Activated CD4-positive, alpha-beta T cell treated with anti-CD3 and anti-CD28 coated beads, Interleukin-2, Interleukin-4, amounts not matched to agents 100 ng/mL and 50 ng/mL, durations not matched to agents 16 hours and 8 hours (primary cell): ENCODE results near the gene KIF22.

Source experiments
- DNase-seq: peaks from one replicate; pipeline ENCODE4 v3.0.0-alpha.2; 2020; ENCODE audit warnings: low spot score

KIF22 gene

DNA sequence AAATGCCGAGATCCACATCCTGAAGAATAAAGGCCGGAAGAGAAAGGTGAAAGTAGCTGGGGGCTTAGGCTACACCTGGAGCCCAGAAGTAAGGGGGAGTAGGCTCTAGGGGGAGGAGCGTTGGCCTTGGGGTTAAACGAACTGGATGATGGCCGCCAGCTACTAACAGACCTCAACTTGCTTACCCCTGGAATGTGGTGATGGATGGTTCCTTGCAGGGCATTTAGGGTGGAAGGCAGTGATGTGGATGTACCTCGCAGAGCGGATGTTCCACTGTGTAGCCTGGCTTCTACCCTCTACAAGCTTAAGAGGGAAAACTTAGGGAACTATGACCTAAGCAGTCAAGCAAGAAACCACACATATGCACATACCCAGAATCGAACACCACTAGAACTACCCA, 13.5 kb downstream of the KIF22 start:
- DNase-seq, result no peak

DNA sequence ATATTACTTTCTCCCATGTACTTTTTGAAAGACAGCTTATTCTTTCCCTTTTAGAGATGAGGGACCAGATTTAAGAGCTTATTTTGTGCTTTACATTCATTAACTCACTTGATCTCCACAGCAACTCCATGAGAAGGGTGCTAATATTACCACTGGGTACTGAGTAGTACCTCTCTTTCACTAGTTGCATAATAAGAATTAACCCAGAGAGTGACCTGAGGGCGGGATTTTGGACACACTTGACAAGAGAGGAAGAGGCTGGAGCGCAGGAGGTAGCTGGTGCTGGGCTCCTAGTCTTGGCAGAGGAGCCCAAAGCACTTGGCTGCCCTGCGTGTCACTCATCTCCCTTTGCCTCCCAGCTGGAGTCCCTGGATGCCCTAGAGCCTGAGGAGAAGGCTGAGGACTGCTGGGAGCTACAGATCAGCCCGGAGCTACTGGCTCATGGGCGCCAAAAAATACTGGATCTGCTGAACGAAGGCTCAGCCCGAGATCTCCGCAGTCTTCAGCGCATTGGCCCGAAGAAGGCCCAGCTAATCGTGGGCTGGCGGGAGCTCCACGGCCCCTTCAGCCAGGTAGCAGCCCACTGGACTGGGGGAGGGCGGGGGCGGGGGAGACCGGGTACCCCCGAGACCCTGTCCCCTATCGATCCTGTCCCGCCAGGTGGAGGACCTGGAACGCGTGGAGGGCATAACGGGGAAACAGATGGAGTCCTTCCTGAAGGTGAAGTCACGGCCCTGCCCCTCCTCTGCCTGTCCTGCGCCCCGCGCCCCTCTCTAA, 14.1 kb downstream of the KIF22 start:
- no peak for DNase-seq

DNA sequence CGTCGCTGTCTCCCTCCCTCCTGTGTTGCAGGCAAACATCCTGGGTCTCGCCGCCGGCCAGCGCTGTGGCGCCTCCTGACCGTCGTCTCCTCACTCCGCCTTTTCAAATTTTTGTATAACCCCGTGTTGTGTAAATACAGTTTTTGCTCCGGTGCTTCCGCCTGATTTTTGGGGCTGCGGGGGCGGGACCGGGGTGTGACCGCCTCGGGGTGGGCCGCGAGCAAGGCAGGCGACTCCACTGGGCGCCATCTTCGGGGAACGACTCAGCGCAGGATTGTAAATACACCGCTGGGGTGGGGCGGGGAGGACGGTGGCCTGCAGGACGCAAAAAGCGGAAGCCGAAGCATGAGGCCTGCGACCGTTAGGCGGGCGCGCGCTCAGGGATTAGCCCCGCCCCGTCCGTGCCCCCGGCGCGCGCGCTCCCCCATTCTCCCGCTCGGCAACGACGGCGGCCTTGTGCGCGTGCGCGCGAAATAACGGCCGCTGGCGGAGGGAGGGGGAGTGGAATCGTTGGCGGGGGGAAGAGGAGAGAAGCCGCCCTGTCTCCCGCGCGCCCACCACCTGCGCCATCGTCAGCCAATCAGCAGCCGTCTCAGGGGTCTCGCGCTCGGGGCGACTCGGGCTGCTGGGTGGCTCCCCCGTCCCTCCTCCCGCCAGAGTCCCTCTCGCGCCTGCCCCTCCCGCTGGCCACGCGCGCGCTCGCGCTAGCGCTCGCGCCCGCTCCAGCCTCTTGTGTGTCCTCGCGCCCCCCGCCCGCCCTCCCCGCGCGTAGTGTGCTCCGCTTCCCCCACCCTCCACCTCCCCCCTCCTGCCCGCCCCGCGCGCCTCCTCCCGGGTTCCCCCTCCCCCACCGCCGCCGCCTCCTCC, 14.9 kb downstream of the KIF22 start:
- DNase-seq, result peak; percentile 97

DNA sequence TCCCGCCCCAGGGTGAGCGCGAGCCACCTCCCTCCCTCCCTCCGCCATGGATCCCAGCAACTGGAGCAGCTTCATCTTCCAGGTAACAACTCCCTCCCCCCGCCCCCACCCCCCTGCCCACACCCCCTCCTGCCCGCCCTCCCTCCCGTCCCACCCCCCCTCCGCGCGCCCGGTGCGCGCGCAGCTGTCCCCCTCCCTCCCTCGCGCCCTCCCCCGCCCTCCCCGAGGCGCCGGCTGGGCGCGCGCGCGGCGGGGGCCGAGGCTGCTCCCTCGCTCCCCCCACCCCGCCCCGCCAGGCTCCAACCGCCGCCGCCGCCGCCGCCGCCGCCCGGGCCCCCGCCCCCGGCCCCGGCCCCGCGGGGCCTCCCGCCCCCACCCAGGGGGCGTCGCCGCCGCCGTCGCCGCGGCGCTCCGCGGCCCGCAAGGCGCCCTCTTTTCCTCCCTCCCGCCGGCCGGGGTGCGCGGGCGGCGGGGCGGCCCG, 15.6 kb downstream of the KIF22 start, which contains the start of gene MAZ:
Gene MAZ (plus strand): TSS at position 431 of the 481 bp plus-strand sequence. CDS start 173 bp downstream, outside the sequence.
- DNase-seq, result no peak

DNA sequence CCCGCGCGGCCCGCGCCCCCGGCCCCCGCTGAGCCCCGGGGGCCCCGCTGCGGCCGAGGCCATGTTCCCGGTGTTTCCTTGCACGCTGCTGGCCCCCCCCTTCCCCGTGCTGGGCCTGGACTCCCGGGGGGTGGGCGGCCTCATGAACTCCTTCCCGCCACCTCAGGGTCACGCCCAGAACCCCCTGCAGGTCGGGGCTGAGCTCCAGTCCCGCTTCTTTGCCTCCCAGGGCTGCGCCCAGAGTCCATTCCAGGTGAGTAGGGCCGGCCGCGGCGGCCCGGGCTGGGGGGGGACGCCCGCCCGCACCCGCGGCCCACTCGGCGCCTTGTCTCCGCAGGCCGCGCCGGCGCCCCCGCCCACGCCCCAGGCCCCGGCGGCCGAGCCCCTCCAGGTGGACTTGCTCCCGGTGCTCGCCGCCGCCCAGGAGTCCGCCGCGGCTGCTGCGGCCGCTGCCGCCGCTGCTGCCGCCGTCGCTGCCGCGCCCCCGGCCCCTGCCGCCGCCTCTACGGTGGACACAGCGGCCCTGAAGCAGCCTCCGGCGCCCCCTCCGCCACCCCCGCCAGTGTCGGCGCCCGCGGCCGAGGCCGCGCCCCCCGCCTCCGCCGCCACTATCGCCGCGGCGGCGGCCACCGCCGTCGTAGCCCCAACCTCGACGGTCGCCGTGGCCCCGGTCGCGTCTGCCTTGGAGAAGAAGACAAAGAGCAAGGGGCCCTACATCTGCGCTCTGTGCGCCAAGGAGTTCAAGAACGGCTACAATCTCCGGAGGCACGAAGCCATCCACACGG, 16.3 kb downstream of the KIF22 start:
- peak; percentile 65 for DNase-seq

DNA sequence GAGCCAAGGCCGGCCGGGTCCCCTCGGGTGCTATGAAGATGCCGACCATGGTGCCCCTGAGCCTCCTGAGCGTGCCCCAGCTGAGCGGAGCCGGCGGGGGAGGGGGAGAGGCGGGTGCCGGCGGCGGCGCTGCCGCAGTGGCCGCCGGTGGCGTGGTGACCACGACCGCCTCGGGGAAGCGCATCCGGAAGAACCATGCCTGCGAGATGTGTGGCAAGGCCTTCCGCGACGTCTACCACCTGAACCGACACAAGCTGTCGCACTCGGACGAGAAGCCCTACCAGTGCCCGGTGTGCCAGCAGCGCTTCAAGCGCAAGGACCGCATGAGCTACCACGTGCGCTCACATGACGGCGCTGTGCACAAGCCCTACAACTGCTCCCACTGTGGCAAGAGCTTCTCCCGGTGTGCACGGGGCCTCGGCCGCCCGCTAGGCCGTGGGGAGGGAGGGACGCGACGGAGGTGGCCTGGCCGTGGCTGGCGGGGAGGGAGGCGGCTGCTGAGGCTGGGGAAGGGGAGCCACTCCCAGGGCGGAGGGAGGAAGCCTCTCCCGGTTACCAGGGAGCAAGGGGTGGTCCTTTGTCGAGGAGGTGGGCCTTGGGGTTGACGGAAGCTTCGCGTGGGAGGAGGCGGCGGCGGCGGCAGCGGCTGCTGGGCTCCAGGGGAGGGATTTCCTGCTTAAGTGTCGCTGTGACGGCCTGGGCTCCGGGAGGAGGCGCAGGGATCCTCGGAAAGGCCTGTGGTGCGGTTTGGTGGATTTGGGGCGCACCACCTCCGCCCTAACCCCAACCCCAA, 17.1 kb downstream of the KIF22 start:
- DNase-seq, result peak; percentile 93

DNA sequence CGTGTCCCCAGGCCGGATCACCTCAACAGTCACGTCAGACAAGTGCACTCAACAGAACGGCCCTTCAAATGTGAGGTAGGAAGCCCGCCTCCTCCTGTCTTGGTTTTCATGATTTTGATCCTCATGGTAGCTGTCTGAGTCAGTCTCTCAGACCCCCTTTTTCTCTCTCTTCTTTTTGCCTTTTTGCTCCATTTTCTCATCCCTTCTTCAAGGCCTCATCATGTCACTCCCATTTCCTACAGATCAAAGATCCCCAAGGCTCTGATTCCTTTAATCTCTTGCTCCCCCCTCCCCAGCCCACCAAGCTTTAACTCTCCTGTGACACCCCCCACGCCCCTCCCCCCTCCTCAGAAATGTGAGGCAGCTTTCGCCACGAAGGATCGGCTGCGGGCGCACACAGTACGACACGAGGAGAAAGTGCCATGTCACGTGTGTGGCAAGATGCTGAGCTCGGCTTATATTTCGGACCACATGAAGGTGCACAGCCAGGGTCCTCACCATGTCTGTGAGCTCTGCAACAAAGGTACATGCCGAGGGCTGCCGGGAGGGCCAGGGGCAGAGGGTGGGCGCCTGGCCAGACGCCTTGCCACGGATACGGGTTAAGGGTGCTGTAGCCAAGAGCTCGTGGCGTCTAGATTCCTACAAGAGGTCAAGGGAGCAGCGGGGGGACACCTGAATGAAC, 17.8 kb downstream of the KIF22 start:
- no peak for DNase-seq

DNA sequence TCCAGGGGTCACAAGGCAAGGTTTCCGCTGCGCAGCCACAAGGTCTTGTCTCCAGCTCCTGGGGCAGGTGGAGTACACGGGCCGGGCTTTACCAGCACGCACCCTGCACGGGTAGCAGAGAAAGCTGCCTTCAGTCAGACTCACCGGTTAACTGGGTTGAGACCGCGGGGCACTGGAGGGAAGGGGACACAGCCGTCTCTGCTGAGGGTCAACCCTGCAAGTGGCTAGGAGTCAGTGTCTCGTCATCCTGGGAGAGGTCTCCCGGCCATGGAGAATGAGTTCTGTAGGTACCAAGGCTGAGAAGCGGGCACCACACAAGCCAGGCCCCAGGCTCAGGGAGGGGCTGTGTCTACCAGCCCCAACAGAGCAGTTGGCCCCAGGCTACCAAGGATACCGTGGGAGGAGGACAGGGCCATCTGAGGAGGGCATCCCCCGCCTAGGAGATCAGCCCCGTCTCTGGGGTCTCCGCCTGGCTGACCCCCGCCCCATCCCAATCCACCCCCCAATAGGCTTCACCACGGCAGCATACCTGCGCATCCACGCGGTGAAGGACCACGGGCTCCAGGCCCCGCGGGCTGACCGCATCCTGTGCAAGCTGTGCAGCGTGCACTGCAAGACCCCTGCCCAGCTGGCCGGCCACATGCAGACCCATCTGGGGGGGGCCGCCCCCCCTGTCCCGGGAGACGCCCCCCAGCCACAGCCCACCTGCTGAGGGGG, 18.6 kb downstream of the KIF22 start:
- DNase-seq, result no peak

DNA sequence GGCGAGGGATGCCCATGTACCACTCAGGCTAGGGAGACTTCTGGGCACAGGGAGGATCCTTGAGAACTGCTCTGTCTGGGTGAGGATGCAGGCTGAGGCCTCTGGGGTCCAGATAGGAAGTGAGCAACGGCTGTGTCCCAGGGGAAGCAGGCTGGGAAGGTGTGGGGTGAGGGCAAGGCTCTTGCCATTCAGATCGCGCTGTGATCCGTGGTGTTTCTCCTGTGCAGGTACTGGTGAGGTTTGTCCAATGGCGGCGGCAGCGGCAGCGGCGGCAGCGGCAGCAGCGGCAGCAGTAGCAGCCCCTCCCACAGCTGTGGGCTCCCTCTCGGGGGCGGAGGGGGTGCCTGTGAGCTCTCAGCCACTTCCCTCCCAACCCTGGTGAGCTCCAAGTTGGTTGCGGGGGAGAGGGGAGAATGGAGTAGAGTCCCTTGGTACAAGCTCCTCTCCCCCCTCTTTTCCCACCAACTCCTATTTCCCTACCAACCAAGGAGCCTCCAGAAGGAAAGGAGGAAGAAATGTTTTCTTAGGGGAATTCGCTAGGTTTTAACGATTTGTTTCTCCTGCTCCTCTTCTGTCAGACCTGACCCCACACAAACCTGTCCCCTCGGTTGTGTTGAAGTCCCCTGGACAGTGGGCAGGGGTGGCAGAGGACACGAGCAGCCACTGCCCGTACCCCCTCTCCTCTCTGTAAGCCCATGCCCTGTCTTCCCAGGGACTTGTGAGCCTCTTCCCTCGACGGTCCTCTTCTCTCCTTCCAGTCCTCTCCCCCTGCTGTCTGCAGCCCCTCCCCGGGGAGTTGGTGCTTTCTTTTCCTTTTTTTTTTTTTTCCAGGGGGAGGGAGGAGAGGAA, 19.5 kb downstream of the KIF22 start:
- no peak for DNase-seq

DNA sequence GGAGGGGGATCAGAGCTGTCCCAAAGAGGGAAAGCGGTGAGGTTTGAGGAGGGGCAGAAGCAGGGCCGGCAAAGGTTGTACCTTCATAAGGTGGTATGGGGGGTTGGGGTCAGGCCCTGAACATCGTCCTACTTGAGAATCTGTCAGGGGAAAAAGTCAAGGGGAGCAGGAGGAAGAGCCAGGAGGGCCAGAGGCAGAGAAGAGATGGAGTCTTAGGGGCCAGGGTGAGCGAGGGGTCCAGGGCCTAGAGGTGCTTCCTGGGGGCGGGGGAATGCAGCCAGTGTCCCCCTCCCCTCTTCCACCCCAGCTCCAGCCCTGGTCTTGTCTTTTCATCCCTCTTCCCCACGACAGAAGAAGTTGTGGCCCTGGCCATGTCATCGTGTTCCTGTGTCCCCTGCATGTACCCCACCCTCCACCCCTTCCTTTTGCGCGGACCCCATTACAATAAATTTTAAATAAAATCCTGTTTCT, 20.2 kb downstream of the KIF22 start:
- DNase-seq, result no peak

DNA sequence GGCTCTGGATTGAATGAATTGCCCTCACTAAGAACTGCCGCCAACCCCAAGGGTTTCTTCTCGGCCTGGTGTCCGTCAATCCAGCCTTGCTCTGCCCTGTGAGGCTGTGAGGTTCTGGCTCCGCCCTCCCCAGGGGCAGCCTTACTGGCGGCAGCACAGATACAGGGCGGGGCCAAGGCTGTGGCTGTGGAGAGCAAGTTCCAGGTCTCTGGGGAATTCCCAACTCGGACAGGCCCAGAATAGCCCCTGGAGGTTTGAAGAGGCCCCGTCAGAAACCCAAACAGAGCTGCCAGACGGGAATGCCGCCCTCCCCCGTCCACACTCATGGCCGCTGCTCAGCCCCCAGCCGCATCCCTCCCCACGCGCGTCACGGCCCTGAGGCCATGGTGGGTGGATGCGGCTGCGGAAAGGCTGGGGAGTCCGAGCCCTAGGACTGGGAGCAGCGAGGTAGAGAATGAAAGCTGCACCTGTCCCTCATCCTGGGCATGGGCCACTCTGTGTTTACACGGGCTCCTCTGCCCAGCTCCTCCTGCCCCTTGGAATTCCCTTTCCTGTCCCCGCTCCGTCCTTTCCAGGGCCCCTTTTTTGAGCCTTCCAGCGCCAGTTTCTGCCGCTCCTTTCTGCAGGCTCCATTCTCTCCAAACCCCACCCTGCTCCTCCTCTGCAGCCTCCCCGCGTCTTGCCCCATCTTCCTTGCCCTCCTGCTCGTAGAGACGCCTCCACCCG, 20.8 kb downstream of the KIF22 start:
- peak; percentile 89 for DNase-seq

DNA sequence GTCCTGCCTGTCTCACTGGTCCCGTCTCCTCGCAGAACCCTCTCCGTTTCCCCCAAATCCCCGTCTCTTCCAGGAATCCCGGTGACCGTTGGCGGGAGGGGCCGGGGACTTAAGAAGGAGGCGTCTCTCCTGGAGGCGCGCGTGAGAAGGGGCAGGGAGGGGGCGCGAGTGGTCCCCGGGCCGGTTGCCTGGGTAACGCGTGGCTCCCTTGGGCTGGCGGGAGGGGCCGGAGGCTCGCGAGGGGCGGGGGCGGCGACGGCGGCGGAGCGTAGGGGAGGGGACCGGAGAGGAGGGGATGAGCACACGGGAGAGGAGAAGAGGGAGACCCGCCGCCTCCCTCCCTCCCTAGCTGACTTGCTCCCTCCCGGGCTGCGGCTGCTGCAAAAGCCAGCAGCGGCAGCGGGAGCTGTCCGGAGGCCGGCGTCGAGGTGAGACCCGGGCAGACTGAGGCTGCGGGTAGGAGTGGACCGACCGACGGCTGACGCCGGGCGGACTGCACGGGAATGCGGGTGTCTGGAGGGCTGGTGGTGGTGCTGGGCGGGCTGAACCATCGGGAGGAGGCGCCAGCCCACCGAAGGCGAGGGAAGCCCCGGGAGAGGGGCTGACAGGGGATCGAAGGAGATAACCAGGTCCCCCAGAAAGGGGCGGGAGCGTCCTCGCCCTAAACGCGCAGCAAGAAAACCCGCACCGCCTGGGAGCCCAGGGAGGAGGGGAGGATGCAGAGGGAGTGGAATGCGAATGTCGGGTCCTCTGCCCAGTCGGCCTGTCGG, 21.5 kb downstream of the KIF22 start, which contains the start of gene PRRT2:
Gene PRRT2 (plus strand): TSS at position 298 of the 770 bp plus-strand sequence. CDS start 862 bp downstream, outside the sequence.
- no peak for DNase-seq

DNA sequence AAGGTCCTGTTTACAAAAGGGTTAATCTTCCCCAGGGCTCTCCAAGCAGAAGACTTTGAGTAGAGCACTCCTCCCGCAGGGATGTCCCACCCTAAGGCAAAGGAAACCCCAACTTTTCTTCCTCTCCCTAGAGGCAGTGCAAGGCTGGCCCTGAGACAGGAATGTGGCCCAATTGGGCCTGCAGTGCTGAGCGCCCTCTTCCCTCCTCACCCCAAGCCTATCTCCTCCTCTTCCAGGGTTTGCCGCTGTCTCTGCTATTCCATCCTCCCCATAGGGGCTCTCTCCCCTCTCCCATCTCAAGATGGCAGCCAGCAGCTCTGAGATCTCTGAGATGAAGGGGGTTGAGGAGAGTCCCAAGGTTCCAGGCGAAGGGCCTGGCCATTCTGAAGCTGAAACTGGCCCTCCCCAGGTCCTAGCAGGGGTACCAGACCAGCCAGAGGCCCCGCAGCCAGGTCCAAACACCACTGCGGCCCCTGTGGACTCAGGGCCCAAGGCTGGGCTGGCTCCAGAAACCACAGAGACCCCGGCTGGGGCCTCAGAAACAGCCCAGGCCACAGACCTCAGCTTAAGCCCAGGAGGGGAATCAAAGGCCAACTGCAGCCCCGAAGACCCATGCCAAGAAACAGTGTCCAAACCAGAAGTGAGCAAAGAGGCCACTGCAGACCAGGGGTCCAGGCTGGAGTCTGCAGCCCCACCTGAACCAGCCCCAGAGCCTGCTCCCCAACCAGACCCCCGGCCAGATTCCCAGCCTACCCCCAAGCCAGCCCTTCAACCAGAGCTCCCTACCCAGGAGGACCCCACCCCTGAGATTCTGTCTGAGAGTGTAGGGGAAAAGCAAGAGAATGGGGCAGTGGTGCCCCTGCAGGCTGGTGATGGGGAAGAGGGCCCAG, 22.4 kb downstream of the KIF22 start:
- DNase-seq, result no peak

DNA sequence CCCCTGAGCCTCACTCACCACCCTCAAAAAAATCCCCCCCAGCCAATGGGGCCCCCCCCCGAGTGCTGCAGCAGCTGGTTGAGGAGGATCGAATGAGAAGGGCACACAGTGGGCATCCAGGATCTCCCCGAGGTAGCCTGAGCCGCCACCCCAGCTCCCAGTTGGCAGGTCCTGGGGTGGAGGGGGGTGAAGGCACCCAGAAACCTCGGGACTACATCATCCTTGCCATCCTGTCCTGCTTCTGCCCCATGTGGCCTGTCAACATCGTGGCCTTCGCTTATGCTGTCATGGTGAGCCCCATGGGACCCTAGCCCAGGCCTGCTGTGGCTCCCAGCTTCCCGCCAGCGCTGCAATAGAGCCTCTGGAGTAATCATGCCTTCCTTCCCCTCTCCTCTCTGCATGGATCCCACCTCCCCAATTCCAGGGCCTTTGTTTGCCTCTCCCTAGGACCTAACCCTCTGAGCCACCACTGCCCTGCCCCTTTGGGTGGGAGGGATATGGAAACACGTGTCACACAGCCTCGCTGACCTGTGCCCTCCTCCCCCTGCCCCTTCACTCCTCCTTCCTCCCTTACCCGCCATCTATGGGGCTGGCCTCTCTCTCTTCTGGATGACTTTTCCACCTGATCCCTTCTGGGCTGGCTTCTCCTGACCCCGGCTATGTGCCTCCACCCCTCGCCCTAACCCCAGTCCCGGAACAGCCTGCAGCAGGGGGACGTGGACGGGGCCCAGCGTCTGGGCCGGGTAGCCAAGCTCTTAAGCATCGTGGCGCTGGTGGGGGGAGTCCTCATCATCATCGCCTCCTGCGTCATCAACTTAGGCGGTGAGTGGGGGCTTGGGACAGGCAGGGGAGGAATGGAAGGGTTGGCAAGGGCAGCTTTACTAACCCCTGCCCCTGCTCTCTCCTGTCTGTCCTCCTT, 23.4 kb downstream of the KIF22 start:
- no peak for DNase-seq

DNA sequence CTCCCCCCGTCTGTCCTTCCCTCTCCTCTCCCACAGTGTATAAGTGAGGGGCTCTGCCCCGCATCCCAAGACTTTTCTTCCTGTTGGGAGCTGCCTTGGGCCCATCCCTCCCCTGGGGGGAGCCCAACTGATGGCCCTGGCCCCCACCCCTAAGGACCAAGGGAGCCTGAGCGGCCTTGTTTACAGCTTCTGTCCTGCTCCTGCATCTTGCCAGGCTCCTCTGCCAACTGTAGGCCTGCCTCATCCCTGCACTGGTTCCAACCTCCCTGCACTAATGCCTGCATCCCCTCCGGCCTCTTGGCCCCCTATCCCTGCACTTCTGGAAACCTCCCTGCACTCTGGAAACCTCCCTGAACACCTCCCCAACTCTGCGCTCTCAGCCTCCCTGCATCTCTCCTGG, 24.0 kb downstream of the KIF22 start:
- no peak for DNase-seq
